Colonic mucosa (tissue), 4 donors: Measurements from ENCODE around the gene ACSL6. TPM values are rescaled to one million over a fixed set of nuclear protein-coding genes. Genes with fewer than 3 reads are reported as not detected.

Source experiments
- DNase-seq: peaks from one replicate; pipeline ENCODE4 v3.0.0-alpha.2; 2020
- H3K27ac ChIP-seq: fragments of 200-600 bp; one replicate; pipeline ENCODE4 v1.8.0; 2021
- H3K27me3 ChIP-seq: fragments of 200-600 bp; one replicate; pipeline ENCODE4 v1.8.0; 2021
- H3K36me3 ChIP-seq: fragments of 200-600 bp; one replicate; pipeline ENCODE4 v1.8.0; 2021
- H3K4me1 ChIP-seq: fragments of 200-600 bp; one replicate; pipeline ENCODE4 v1.8.0; 2021; ENCODE audit warnings: mild to moderate bottlenecking
- H3K4me3 ChIP-seq: fragments of 200-600 bp; one replicate; pipeline ENCODE4 v1.8.0; 2021
- H3K9ac ChIP-seq, 2 donors: one replicate each; pipeline ENCODE4 v1.7.0; 2013; ENCODE audit warnings: control low read depth in 2 of 2, low read depth in 2 of 2, low read length in 2 of 2
- H3K9me3 ChIP-seq: fragments of 200-600 bp; one replicate; pipeline ENCODE4 v1.8.0; 2021
- CTCF ChIP-seq: fragments of 200-600 bp; IDR thresholded peaks from one replicate; pipeline ENCODE4 v1.8.0; 2022; ENCODE audit warnings: antibody characterized with exemption, mild to moderate bottlenecking
- intact Hi-C: fragments of 100-400 bp; cut with DNase I; formaldehyde crosslinking; loops from one replicate; pipeline ENCODE4 v1.14.1; 2022
- total RNA-seq, 2 donors: library from RNA; stranded (reverse); fragmentation: NEBNext Ultra II Directional in 1 of 2; extraction: Animal tissue kit (Norgen Biotek cat#: 25700) in 1 of 2; gene quantifications; one replicate each; pipeline ENCODE4 v1.2.1, GENCODE V29; 2021
- donor health status: healthy.
- donor health status: DM: no; HTN: no; CAD: no.
- donor health status: DM: no; HTN: no; CAD: no.

The ACSL6 gene
- total RNA-seq, 2 donors from 2014 or later = 0.25 to 0.93 TPM

GRCh38 chr5:132010989-132011621, 353 bp downstream of the ACSL6 start:
- DNase-seq = no peak
- no peak overlapping the region for H3K27ac ChIP-seq
- no peak for TF ChIP-seq CTCF
- H3K9ac ChIP-seq = no peak overlapping the region
- H3K36me3 ChIP-seq = no peaks in the 10 kb centered on the region
- H3K27me3 ChIP-seq = peaks cover 16% of the 10 kb centered on the region
- intact Hi-C loops = no loop called here
- no peaks in the 10 kb centered on the region for H3K9me3 ChIP-seq
- H3K4me1 ChIP-seq = no peaks in the 10 kb centered on the region
- peak overlapping the region; percentile 62 for H3K4me3 ChIP-seq

GRCh38 chr5:132010645-132010988, 841 bp downstream of the ACSL6 start:
- H3K9ac ChIP-seq = no peak overlapping the region
- H3K4me1 ChIP-seq = no peaks in the 10 kb centered on the region
- H3K36me3 ChIP-seq = no peaks in the 10 kb centered on the region
- no peak for DNase-seq
- H3K4me3 ChIP-seq = no peak overlapping the region
- peaks cover 16% of the 10 kb centered on the region for H3K27me3 ChIP-seq
- H3K27ac ChIP-seq = no peak overlapping the region
- intact Hi-C loops = no loop called here
- no peak for TF ChIP-seq CTCF
- H3K9me3 ChIP-seq = no peaks in the 10 kb centered on the region

DNA sequence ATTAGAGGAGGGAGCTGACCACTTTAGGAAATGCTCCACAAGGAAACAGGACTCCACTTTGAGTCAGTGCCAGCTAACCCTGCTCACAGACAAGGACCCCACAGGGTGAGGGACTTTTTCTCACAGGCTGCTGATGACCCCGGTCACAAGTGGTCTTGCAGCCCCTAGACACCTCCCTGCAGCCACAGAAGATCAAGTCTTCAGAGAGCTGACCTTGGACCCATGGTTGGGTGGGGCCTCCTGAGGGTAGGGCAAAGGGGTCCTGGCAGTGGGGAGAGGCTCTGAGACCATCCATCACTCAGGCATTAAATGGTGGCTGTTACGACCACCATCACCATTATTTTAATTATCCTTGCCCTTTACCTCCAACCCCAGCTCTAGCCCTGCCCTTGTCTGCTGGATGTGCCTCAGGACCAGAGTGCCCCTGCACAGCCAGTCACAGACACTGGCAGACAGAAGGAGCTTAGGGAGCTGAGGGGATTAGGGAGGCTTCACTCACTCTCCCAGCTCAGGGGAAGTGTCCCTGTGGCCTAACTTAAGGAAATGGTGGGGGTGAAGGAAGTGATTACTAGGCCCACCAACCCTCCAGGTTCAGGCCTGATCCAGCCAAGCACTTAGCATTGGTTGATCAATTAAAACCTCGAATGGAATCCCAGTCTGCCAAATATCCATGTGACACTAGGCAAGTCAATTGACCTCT, 1.6 kb downstream of the ACSL6 start:
- H3K27me3 ChIP-seq = peaks cover 16% of the 10 kb centered on the region
- no peak overlapping the region for H3K4me3 ChIP-seq
- no peaks in the 10 kb centered on the region for H3K4me1 ChIP-seq
- no peak overlapping the region for H3K27ac ChIP-seq
- no peak for DNase-seq
- H3K9me3 ChIP-seq = no peaks in the 10 kb centered on the region
- intact Hi-C loops = loop anchor here (2.0 to 10.0 kb wide), 2 partner anchors 419 to 585 kb away; no protein-coding TSS in a partner anchor
- no peak for TF ChIP-seq CTCF
- H3K36me3 ChIP-seq = no peaks in the 10 kb centered on the region
- H3K9ac ChIP-seq = no peak overlapping the region

DNA sequence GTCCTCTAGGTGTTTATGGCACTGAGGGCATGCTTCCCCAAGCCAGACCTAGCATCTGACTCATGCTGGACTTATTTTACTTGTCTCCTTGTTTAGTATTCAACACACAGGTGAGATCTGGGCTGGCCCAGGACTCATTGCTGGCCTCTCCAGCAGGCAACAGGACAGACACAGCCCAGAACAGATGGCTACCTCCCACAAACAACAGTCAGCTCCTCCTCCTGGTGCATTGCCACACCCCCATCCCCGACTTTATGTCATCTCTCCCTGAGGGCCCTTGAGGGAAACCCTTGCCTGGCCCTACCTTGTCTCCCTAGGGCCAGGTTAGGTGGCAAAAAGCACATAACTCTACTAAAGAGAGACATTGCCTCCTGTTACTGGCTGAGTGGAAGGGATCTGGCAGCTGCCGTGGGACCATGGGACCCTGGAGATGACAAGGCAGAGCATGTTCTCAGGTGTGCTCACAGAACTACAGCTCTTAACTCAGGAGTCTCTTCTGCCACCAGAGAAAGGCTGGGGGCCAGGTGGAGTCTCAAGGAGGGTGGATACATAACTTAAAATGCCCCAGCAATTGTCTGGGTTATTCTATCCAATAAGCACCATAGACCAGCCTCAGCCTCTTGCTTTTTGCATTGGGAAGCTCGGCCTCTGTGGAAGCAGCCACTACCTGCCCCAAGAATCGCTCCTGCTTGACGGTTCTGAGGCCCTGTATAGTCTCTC, 2.3 kb downstream of the ACSL6 start:
- Histone ChIP-seq H3K9ac (no peak overlapping the region), H3K27me3 (peaks cover 16% of the 10 kb centered on the region), H3K9me3 (no peaks in the 10 kb centered on the region), H3K4me3 (no peak overlapping the region), H3K36me3 (no peaks in the 10 kb centered on the region), H3K4me1 (no peaks in the 10 kb centered on the region), H3K27ac (no peak overlapping the region)
- no peak for DNase-seq
- intact Hi-C loops = loop anchor here (2.0 to 10.0 kb wide), 2 partner anchors 418 to 584 kb away; no protein-coding TSS in a partner anchor
- TF ChIP-seq CTCF = no peak

- Histone ChIP-seq H3K4me3 (no peak overlapping the region), H3K36me3 (no peaks in the 10 kb centered on the region), H3K4me1 (no peaks in the 10 kb centered on the region), H3K9ac (no peak overlapping the region), H3K9me3 (no peaks in the 10 kb centered on the region), H3K27me3 (peaks cover 16% of the 10 kb centered on the region), H3K27ac (no peak overlapping the region)
- TF ChIP-seq CTCF = no peak
- intact Hi-C loops = loop anchor here (2.0 to 10.0 kb wide), 2 partner anchors 417 to 583 kb away; no protein-coding TSS in a partner anchor
- no peak for DNase-seq
These were observed 3.3 kb downstream of the ACSL6 start for GRCh38 chr5:132008163-132008473.
